Spleen (tissue), 11 donors: Measurements from ENCODE around the gene ZBTB17. TPM values are rescaled to one million over a fixed set of nuclear protein-coding genes. Genes with fewer than 3 reads are reported as not detected.
A peak's percentile ranks its signal among the peaks of the same experiment; 100 is the strongest.

ENCODE experiments used
- DNase-seq: peaks from one replicate; pipeline ENCODE4 v3.0.0-alpha.2; 2020
- H3K27ac ChIP-seq, 8 donors: fragments of 200-600 bp; sonication (generic) in 7 of 8; 1 replicate in 4 of 8; 2 replicates in 4 of 8; pipeline versions ENCODE4 v1.5.0 to v1.8.0; 2016 to 2021; ENCODE audit warnings: inconsistent platforms in 4 of 8, mild to moderate bottlenecking in 4 of 8, moderate library complexity in 1 of 8
- H3K27me3 ChIP-seq, 7 donors: fragments of 200-600 bp; sonication (generic) in 6 of 7; replicated peaks in 1 of 7; 1 replicate in 4 of 7; 2 replicates in 3 of 7; pipeline versions ENCODE4 v1.5.0 to v1.8.0; 2016 to 2021; ENCODE audit warnings: inconsistent platforms in 3 of 7, mild to moderate bottlenecking in 1 of 7
- H3K36me3 ChIP-seq, 6 donors: fragments of 200-600 bp; sonication (generic) in 5 of 6; 1 replicate in 4 of 6; 2 replicates in 2 of 6; pipeline versions ENCODE4 v1.5.0 to v1.8.0; 2016 to 2021; ENCODE audit warnings: inconsistent platforms in 2 of 6
- H3K4me1 ChIP-seq, 6 donors: fragments of 200-600 bp; sonication (generic) in 5 of 6; 1 replicate in 3 of 6; 2 replicates in 3 of 6; pipeline versions ENCODE4 v1.5.0 to v1.8.0; 2016 to 2021; ENCODE audit warnings: inconsistent platforms in 3 of 6
- H3K4me3 ChIP-seq, 8 donors: fragments of 200-600 bp; sonication (generic) in 7 of 8; 1 replicate in 4 of 8; 2 replicates in 4 of 8; pipeline versions ENCODE4 v1.5.0 to v1.8.0; 2016 to 2021; ENCODE audit warnings: inconsistent platforms in 4 of 8, mild to moderate bottlenecking in 4 of 8, moderate library complexity in 2 of 8
- H3K9me3 ChIP-seq, 8 donors: fragments of 200-600 bp; sonication (generic) in 7 of 8; 1 replicate in 4 of 8; 2 replicates in 4 of 8; pipeline versions ENCODE4 v1.5.0 to v1.8.0; 2016 to 2021; ENCODE audit warnings: inconsistent platforms in 4 of 8
- POLR2A ChIP-seq, 3 donors: fragments of 450-650 bp; IDR thresholded peaks; one replicate each; pipeline ENCODE4 v1.5.1; 2017; ENCODE audit warnings: antibody characterized with exemption in 3 of 3, mild to moderate bottlenecking in 1 of 3
- POLR2AphosphoS5 ChIP-seq, 3 donors: sonication (generic); formaldehyde crosslinking; IDR thresholded peaks; one replicate each; pipeline ENCODE4 v1.5.1; 2017; ENCODE audit warnings: antibody characterized with exemption in 3 of 3
- WGBS, 5 donors: extraction: QIAGEN DNeasy Blood & Tissue Kit in 3 of 5; methylation state at CpG; one replicate each; pipeline versions ENCODE4 v1.1.5 to v1.1.7; 2013 to 2018; 5-methylcytosine and 5-hydroxymethylcytosine counted together
- intact Hi-C: fragments of 100-400 bp; cut with DNase I; formaldehyde crosslinking; loops from one replicate; pipeline ENCODE4 v1.15.0; 2023; ENCODE audit warnings: low total_unique reads
- polyA plus RNA-seq, 3 donors: library from polyadenylated mRNA; stranded (reverse); fragments of 200-250 nt; gene quantifications; one replicate each; pipeline ENCODE4 v1.2.1, GENCODE V29; 2013
- total RNA-seq, 7 donors: library from RNA; depleted of rRNA in 3 of 7; stranded (reverse); fragments of >200 nt in 3 of 7; fragmentation: NEBNext Ultra II Directional in 4 of 7; extraction: Animal tissue kit (Norgen Biotek cat#: 25700) in 4 of 7; gene quantifications; one replicate each; pipeline versions ENCODE4 v1.1.0 to v1.2.1, GENCODE V29; 2016 to 2021
- TF ChIP-seq, protein P1 (sequence below), 11 experiments: fragments of 200-600 bp in 7 of 11; fragments of 450-650 bp in 4 of 11; sonication (generic) in 4 of 11; IDR thresholded peaks in 8 of 11; conservative IDR thresholded peaks in 3 of 11; 1 replicate in 7 of 11; 2 replicates in 4 of 11; pipeline versions ENCODE4 v1.4.0 to v1.8.0; 2016 to 2021; ENCODE audit warnings: antibody characterized with exemption in 11 of 11, inconsistent platforms in 4 of 11, mild to moderate bottlenecking in 1 of 11
- donor health status: healthy with polysubstance abuse.
- donor health status: DM: no; HTN: no; CAD: no; lungs with moderate emphysema.
- donor health status: DM: no; HTN: no; CAD: no.
- donor health status: Bipolar disorder and iron deficiency.
- donor health status: healthy.
- donor health status: DM: no; HTN: no; CAD: no.
- donor health status: DM: yes; HTN: yes; CAD: no.

ZBTB17 gene
- total and polyA plus RNA-seq, 10 donors: 36.8 to 139 (median 53.4) TPM

DNA sequence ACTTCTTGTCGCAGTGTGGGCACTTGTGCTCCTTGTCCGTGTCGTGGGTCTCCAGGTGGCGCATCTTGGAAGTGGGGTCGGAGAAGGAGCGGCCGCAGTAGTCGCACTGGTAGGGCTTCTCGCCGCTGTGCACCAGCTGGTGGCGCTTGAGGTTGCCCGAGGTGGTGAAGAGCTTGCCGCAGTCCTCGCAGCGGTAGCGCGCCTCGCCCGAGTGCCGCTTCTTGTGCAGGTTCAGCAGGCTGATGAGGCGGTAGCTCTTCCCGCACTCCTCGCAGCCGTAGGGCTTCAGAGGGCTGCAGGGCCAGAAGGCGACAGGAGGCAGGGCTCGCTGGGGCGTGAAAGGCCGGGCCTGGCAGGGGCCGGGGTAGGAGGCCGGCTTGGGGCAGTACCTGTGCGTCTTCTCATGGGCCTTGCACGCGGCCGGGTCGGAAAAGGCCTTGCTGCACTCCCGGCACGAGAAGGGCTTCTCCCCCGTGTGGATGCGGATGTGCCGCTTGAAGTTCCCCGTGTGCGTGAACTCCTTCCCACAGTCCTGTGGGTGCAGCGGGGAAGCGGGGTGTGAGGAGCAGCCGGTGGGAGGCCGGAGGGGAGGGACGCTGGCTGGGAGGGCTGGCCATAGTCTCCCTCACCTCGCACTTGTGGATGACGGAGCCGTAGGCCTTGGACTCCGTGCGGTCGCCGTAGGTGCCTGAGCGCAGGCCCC, 31.4 kb downstream of the ZBTB17 start:
- DNase-seq: no peak
- Histone ChIP-seq H3K4me1 (peaks cover 12 to 61% (median 32%) of the 10 kb centered on the region in 6 donors), H3K36me3 (peaks cover 5 to 92% (median 84%) of the 10 kb centered on the region in 6 donors), H3K27ac (no peak overlapping the region), H3K9me3 (no peaks in the 10 kb centered on the region), H3K27me3 (no peaks in the 10 kb centered on the region), H3K4me3 (no peak overlapping the region)
- 94 to 97% (median 96%) methylated on average over 28 to 55 of the region's 55 CpGs for WGBS, 5 donors
- intact Hi-C loops: no loop called here
- TF ChIP-seq, protein P1, sequence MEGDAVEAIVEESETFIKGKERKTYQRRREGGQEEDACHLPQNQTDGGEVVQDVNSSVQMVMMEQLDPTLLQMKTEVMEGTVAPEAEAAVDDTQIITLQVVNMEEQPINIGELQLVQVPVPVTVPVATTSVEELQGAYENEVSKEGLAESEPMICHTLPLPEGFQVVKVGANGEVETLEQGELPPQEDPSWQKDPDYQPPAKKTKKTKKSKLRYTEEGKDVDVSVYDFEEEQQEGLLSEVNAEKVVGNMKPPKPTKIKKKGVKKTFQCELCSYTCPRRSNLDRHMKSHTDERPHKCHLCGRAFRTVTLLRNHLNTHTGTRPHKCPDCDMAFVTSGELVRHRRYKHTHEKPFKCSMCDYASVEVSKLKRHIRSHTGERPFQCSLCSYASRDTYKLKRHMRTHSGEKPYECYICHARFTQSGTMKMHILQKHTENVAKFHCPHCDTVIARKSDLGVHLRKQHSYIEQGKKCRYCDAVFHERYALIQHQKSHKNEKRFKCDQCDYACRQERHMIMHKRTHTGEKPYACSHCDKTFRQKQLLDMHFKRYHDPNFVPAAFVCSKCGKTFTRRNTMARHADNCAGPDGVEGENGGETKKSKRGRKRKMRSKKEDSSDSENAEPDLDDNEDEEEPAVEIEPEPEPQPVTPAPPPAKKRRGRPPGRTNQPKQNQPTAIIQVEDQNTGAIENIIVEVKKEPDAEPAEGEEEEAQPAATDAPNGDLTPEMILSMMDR (IDR thresholded peaks at IDR 0.05 in 8 of 11, conservative IDR thresholded peaks at IDR 0.05 in 3 of 11): no peak
- TF ChIP-seq POLR2AphosphoS5 (IDR thresholded peaks at IDR 0.05) (peak in 2 of 3 donors; percentile 34 to 61), POLR2A (IDR thresholded peaks at IDR 0.05) (no peak)

- Histone ChIP-seq H3K27ac (no peak overlapping the region), H3K4me3 (no peak overlapping the region), H3K4me1 (peaks cover 7 to 61% (median 31%) of the 10 kb centered on the region in 6 donors), H3K36me3 (peaks cover 5 to 97% (median 89%) of the 10 kb centered on the region in 6 donors), H3K9me3 (no peaks in the 10 kb centered on the region), H3K27me3 (no peaks in the 10 kb centered on the region)
- WGBS, 5 donors: 91 to 97% (median 95%) methylated on average over 5 to 22 of the region's 22 CpGs
- DNase-seq: no peak
- TF ChIP-seq POLR2A (IDR thresholded peaks at IDR 0.05): no peak
- TF ChIP-seq, protein P1 (IDR thresholded peaks at IDR 0.05 in 8 of 11, conservative IDR thresholded peaks at IDR 0.05 in 3 of 11): no peak
- no peak for TF ChIP-seq POLR2AphosphoS5 (IDR thresholded peaks at IDR 0.05)
- intact Hi-C loops: no loop called here
Observed at GRCh38 chr1:15943992-15944307, 32.0 kb downstream of the ZBTB17 start.

- DNase-seq: no peak
- intact Hi-C loops: no loop called here
- TF ChIP-seq POLR2AphosphoS5 (IDR thresholded peaks at IDR 0.05) (peak in 2 of 3 donors; percentile 10 to 50), POLR2A (IDR thresholded peaks at IDR 0.05) (no peak)
- TF ChIP-seq, protein P1 (IDR thresholded peaks at IDR 0.05 in 8 of 11, conservative IDR thresholded peaks at IDR 0.05 in 3 of 11): no peak
- H3K27me3 ChIP-seq: no peaks in the 10 kb centered on the region
- no peak overlapping the region for H3K27ac ChIP-seq
- H3K36me3 ChIP-seq: peaks cover 5 to 100% (median 93%) of the 10 kb centered on the region in 6 donors
- no peaks in the 10 kb centered on the region for H3K9me3 ChIP-seq
- H3K4me3 ChIP-seq: no peak overlapping the region
- peaks cover 2 to 61% (median 30%) of the 10 kb centered on the region in 6 donors for H3K4me1 ChIP-seq
- WGBS, 5 donors: 95 to 98% (median 96%) methylated on average over 17 to 33 of the region's 33 CpGs
Observed at GRCh38 chr1:15943328-15943991, 32.4 kb downstream of the ZBTB17 start.

DNA sequence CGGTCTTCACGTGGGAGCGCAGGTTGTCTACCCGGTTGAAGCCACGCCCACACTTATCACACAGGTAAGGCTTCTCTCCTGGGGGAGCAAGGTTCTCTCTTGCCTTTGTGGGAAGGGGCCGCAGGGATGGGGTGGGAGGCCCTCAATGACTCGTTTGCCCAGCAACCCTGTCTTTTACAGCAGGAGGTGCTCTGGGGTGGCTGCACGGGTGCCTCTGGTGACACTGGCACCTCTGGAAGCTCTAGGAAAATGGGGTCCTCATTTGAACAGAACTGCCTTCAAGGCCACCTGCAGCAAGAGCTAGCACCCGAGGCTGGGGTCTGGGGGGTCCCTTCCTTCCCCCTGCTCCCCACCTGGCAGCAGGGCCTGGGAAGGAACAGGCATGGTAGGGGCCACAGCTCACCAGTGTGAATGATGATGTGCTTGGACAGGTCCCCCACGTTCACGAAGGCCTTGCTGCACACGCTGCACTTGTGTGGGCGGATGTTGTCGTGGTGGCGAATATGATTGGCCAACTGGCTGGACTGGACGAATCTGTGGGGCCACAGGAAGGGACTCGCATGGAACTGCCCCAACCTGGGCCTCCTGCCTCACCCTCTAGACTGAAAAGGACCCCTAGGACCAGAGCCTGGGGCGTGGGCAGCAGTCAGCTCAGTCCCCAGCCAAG, 33.1 kb downstream of the ZBTB17 start:
- Histone ChIP-seq H3K36me3 (peaks cover 5 to 100% (median 96%) of the 10 kb centered on the region in 6 donors), H3K4me1 (peaks cover 0 to 61% (median 25%) of the 10 kb centered on the region in 6 donors), H3K27ac (peak overlapping the region in 1 of 8 donors; percentile 45), H3K4me3 (no peak overlapping the region), H3K27me3 (no peaks in the 10 kb centered on the region), H3K9me3 (no peaks in the 10 kb centered on the region)
- TF ChIP-seq, protein P1 (IDR thresholded peaks at IDR 0.05 in 8 of 11, conservative IDR thresholded peaks at IDR 0.05 in 3 of 11): no peak
- peak in 1 of 3 donors; percentile 4 for TF ChIP-seq POLR2AphosphoS5 (IDR thresholded peaks at IDR 0.05)
- DNase-seq: no peak
- intact Hi-C loops: no loop called here
- 80 to 87% (median 82%) methylated on average over 11 to 18 of the region's 18 CpGs for WGBS, 5 donors
